Neural cell (in vitro differentiated cells): ENCODE results near the gene CNOT9.

Source experiments
- CTCF ChIP-seq: fragments of 450-650 bp; IDR thresholded peaks from 2 replicates; pipeline ENCODE4 v1.5.1; 2014; ENCODE audit warnings: antibody characterized with exemption, mild to moderate bottlenecking, moderate library complexity; ENCODE audit not compliant: poor library complexity, severe bottlenecking
- EP300 ChIP-seq: fragments of 450-650 bp; conservative IDR thresholded peaks from 2 replicates; pipeline ENCODE4 v1.6.1; 2014; ENCODE audit warnings: antibody characterized with exemption, mild to moderate bottlenecking, moderate library complexity; ENCODE audit not compliant: poor library complexity, severe bottlenecking
- EZH2 ChIP-seq: fragments of 200-600, 300-800 bp; shearing (Covaris generic), sonication (generic); IDR thresholded peaks from 2 replicates; pipeline ENCODE4 v1.6.1; 2014; ENCODE audit warnings: antibody characterized with exemption, low read length, borderline replicate concordance, mild to moderate bottlenecking; ENCODE audit not compliant: insufficient read depth, poor library complexity, severe bottlenecking
- MXI1 ChIP-seq: fragments of 450-650 bp; conservative IDR thresholded peaks from 2 replicates; pipeline ENCODE4 v1.6.1; 2014; ENCODE audit warnings: antibody characterized with exemption, mild to moderate bottlenecking; ENCODE audit not compliant: poor library complexity, severe bottlenecking
- POLR2AphosphoS5 ChIP-seq: IDR thresholded peaks from 2 replicates; pipeline ENCODE4 v1.6.1; 2012
- RAD21 ChIP-seq: fragments of 450-650 bp; conservative IDR thresholded peaks from 2 replicates; pipeline ENCODE4 v1.6.1; 2014; ENCODE audit warnings: antibody characterized with exemption, mild to moderate bottlenecking, moderate library complexity
- REST ChIP-seq: IDR thresholded peaks from 2 replicates; pipeline ENCODE4 v1.6.1; 2012; ENCODE audit warnings: borderline replicate concordance
- TAF1 ChIP-seq: IDR thresholded peaks from 2 replicates; pipeline ENCODE4 v1.6.1; 2012; ENCODE audit warnings: low read depth

GRCh38 chr2:218569661-218570500 lies 1.2 kb downstream of the CNOT9 start:
- TF ChIP-seq CTCF (no peak), MXI1 (no peak), EZH2 (no peak), POLR2AphosphoS5 (no peak), TAF1 (no peak), EP300 (no peak), RAD21 (no peak), REST (no peak)
